Neuronal stem cell (in vitro differentiated cells): ENCODE data around the gene CRACR2B.

Experiments used
- DNase-seq: peaks from one replicate; pipeline ENCODE4 v3.0.0-alpha.2; 2013; ENCODE audit warnings: low spot score
- H2AFZ ChIP-seq: one replicate; pipeline ENCODE4 v1.6.1; 2013; ENCODE audit warnings: mild to moderate bottlenecking, low read length, inconsistent platforms
- H2AK5ac ChIP-seq: 2 replicates; pipeline ENCODE4 v1.6.1; 2013; ENCODE audit warnings: low read depth, mild to moderate bottlenecking, inconsistent platforms, low read length, moderate library complexity, mixed read lengths
- H2BK120ac ChIP-seq: 2 replicates; pipeline ENCODE4 v1.6.1; 2013; ENCODE audit warnings: low read depth, mild to moderate bottlenecking, inconsistent platforms, low read length, moderate library complexity, mixed read lengths
- H2BK12ac ChIP-seq: one replicate; pipeline ENCODE4 v1.6.1; 2013; ENCODE audit warnings: low read length, inconsistent platforms
- H2BK15ac ChIP-seq: 2 replicates; pipeline ENCODE4 v1.6.1; 2013; ENCODE audit warnings: mild to moderate bottlenecking, low read length, inconsistent platforms, mixed read lengths
- H2BK5ac ChIP-seq: one replicate; pipeline ENCODE4 v1.6.1; 2013; ENCODE audit warnings: inconsistent platforms, mild to moderate bottlenecking, low read length, moderate library complexity
- H3K14ac ChIP-seq: one replicate; pipeline ENCODE4 v1.6.1; 2013; ENCODE audit warnings: low read length, inconsistent platforms
- H3K18ac ChIP-seq: 2 replicates; pipeline ENCODE4 v1.6.1; 2013; ENCODE audit warnings: low read length, inconsistent platforms
- H3K23ac ChIP-seq: 2 replicates; pipeline ENCODE4 v1.6.1; 2013; ENCODE audit warnings: low read depth, mild to moderate bottlenecking, mixed read lengths, low read length, inconsistent platforms; ENCODE audit not compliant: poor library complexity
- H3K27ac ChIP-seq: replicated peaks from 3 replicates; pipeline ENCODE4 v1.5.1; 2013; ENCODE audit warnings: low read length, inconsistent platforms
- H3K27me3 ChIP-seq, 3 experiments: 2 replicates each; pipeline ENCODE4 v1.6.1; 2013; ENCODE audit warnings: low read length in 3 of 3, mild to moderate bottlenecking in 2 of 3, inconsistent platforms in 1 of 3, low read depth in 1 of 3, mixed read lengths in 1 of 3, moderate library complexity in 1 of 3; ENCODE audit not compliant: control insufficient read depth in 3 of 3, insufficient read depth in 3 of 3
- H3K36me3 ChIP-seq, 2 donors: replicated peaks in 1 of 2; 2 replicates each; pipeline ENCODE4 v1.6.1; 2013; ENCODE audit warnings: low read length in 2 of 2; ENCODE audit not compliant: control insufficient read depth in 2 of 2, insufficient read depth in 2 of 2
- H3K4ac ChIP-seq: 2 replicates; pipeline ENCODE4 v1.6.1; 2013; ENCODE audit warnings: inconsistent platforms, mild to moderate bottlenecking, low read length, moderate library complexity
- H3K4me1 ChIP-seq, 2 donors: 1 replicate in 1 of 2; 2 replicates in 1 of 2; pipeline ENCODE4 v1.6.1; 2013; ENCODE audit warnings: low read length in 2 of 2, low read depth in 1 of 2; ENCODE audit not compliant: control insufficient read depth in 2 of 2, insufficient read depth in 1 of 2
- H3K4me2 ChIP-seq: one replicate; pipeline ENCODE4 v1.6.1; 2013; ENCODE audit warnings: mild to moderate bottlenecking, low read length, inconsistent platforms; ENCODE audit not compliant: insufficient read depth, poor library complexity, severe bottlenecking
- H3K4me3 ChIP-seq, 2 donors: 2 replicates each; pipeline ENCODE4 v1.5.1; 2013; ENCODE audit warnings: low read length in 2 of 2, mild to moderate bottlenecking in 2 of 2, inconsistent platforms in 1 of 2, moderate library complexity in 1 of 2
- H3K79me1 ChIP-seq: one replicate; pipeline ENCODE4 v1.6.1; 2013; ENCODE audit warnings: low read depth, mild to moderate bottlenecking, inconsistent platforms, low read length, moderate library complexity
- H3K9ac ChIP-seq: one replicate; pipeline ENCODE4 v1.6.1; 2013; ENCODE audit warnings: mild to moderate bottlenecking, low read depth, low read length, inconsistent platforms; ENCODE audit not compliant: poor library complexity
- H3K9me3 ChIP-seq, 2 donors: replicated peaks in 1 of 2; 2 replicates each; pipeline versions ENCODE3 to v1.6.1; 2013; ENCODE audit warnings: low read length in 2 of 2, mild to moderate bottlenecking in 2 of 2, inconsistent platforms in 1 of 2, low read depth in 1 of 2, mixed read lengths in 1 of 2, moderate library complexity in 1 of 2; ENCODE audit not compliant: control insufficient read depth in 2 of 2, insufficient read depth in 1 of 2
- H4K8ac ChIP-seq: one replicate; pipeline ENCODE4 v1.6.1; 2013; ENCODE audit warnings: low read depth, mild to moderate bottlenecking, inconsistent platforms, low read length, moderate library complexity
- H4K91ac ChIP-seq: one replicate; pipeline ENCODE4 v1.6.1; 2013; ENCODE audit warnings: low read length, low read depth, mild to moderate bottlenecking, inconsistent platforms; ENCODE audit not compliant: poor library complexity
- WGBS, 2 donors: extraction: QIAGEN DNeasy Blood & Tissue Kit; methylation state at CpG; one replicate each; pipeline ENCODE4 v1.1.7; 2013; ENCODE audit warnings: missing lambda C conversion rate in 2 of 2, mixed read lengths in 1 of 2; ENCODE audit not compliant: insufficient read length in 2 of 2, insufficient replicate concordance in 1 of 2; ENCODE audit errors: extremely low coverage in 2 of 2; 5-methylcytosine and 5-hydroxymethylcytosine counted together

CRACR2B gene

GRCh38 chr11:837189-837989 lies 9.7 kb downstream of the CRACR2B start:
- no peak overlapping the region for H3K14ac ChIP-seq
- H3K36me3 ChIP-seq, result peaks cover 48 to 62% of the 10 kb centered on the region in 2 donors
- no peak overlapping the region for H2BK12ac ChIP-seq
- H3K9me3 ChIP-seq, result no peaks in the 10 kb centered on the region
- H2AK5ac ChIP-seq, result peak overlapping the region; percentile 35
- no peak overlapping the region for H4K91ac ChIP-seq
- H2BK15ac ChIP-seq, result no peak overlapping the region
- H3K9ac ChIP-seq, result peak overlapping the region; percentile 30
- peaks cover 42% of the 10 kb centered on the region for H3K79me1 ChIP-seq
- DNase-seq, result no peak
- H3K27ac ChIP-seq, result no peak overlapping the region
- WGBS, 2 donors, result no CpG with 5 or more reads among the region's 22 CpGs
- H3K23ac ChIP-seq, result peak overlapping the region; percentile 85
- peaks cover 13 to 17% of the 10 kb centered on the region in 2 donors for H3K4me1 ChIP-seq
- no peak overlapping the region for H3K4me2 ChIP-seq
- H3K4me3 ChIP-seq, result no peak overlapping the region
- H3K18ac ChIP-seq, result no peak overlapping the region
- peak overlapping the region; percentile 13 for H2BK5ac ChIP-seq
- no peaks in the 10 kb centered on the region for H3K27me3 ChIP-seq
- no peak overlapping the region for H2BK120ac ChIP-seq
- H3K4ac ChIP-seq, result no peak overlapping the region
- no peak overlapping the region for H2AFZ ChIP-seq
- peak overlapping the region; percentile 65 for H4K8ac ChIP-seq

GRCh38 chr11:837990-838307 lies 10.2 kb downstream of the CRACR2B start:
- Histone ChIP-seq H3K9ac (peak overlapping the region; percentile 30), H2AK5ac (no peak overlapping the region), H2BK12ac (no peak overlapping the region), H2BK5ac (no peak overlapping the region), H3K36me3 (peaks cover 48 to 62% of the 10 kb centered on the region in 2 donors), H3K27me3 (no peaks in the 10 kb centered on the region), H4K8ac (peak overlapping the region; percentile 65), H3K4me3 (no peak overlapping the region), H3K79me1 (peaks cover 42% of the 10 kb centered on the region), H2AFZ (no peak overlapping the region), H3K18ac (no peak overlapping the region), H3K14ac (no peak overlapping the region), H3K23ac (peak overlapping the region; percentile 65), H4K91ac (no peak overlapping the region), H3K4me1 (peaks cover 13 to 14% of the 10 kb centered on the region in 2 donors), H3K27ac (no peak overlapping the region), H2BK120ac (no peak overlapping the region), H3K9me3 (no peaks in the 10 kb centered on the region), H3K4ac (no peak overlapping the region), H2BK15ac (no peak overlapping the region), H3K4me2 (no peak overlapping the region)
- DNase-seq, result no peak
- no CpG with 5 or more reads among the region's 8 CpGs for WGBS, 2 donors

- Histone ChIP-seq H3K18ac (no peak overlapping the region), H3K4me1 (peaks cover 11 to 13% of the 10 kb centered on the region in 2 donors), H3K14ac (peak overlapping the region; percentile 21), H3K4me2 (no peak overlapping the region), H3K36me3 (peaks cover 48 to 62% of the 10 kb centered on the region in 2 donors), H3K27ac (no peak overlapping the region), H2AFZ (no peak overlapping the region), H2AK5ac (no peak overlapping the region), H2BK12ac (no peak overlapping the region), H3K23ac (peak overlapping the region; percentile 65), H2BK15ac (no peak overlapping the region), H3K9me3 (no peaks in the 10 kb centered on the region), H2BK120ac (no peak overlapping the region), H3K9ac (peak overlapping the region; percentile 77), H3K4me3 (no peak overlapping the region), H3K27me3 (no peaks in the 10 kb centered on the region), H2BK5ac (no peak overlapping the region), H3K4ac (peak overlapping the region; percentile 37), H4K8ac (no peak overlapping the region), H3K79me1 (peaks cover 38% of the 10 kb centered on the region), H4K91ac (no peak overlapping the region)
- WGBS, 2 donors, result no CpG with 5 or more reads among the region's 17 CpGs
- DNase-seq, result no peak
Observed at GRCh38 chr11:838441-839279, 10.9 kb downstream of the CRACR2B start.

DNA sequence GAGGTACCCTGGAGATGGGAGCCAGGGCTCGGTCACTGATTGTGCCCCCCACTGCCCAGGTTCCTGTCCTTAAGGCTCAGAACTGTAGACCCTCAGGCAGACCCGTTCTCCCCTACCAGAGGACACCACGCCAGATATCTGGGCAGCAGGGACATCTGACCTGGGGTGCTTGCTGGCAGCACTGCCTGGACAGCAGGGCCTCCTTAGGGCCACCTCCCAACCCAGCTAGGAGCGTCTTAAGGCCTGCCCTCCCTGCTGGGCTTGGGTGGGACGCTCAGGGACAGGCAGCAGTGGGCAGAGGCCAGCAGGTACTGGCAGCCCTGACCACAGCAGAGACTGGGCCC lies 11.5 kb downstream of the CRACR2B start:
- H3K4me3 ChIP-seq, result no peak overlapping the region
- no peaks in the 10 kb centered on the region for H3K9me3 ChIP-seq
- H4K8ac ChIP-seq, result no peak overlapping the region
- H3K4ac ChIP-seq, result no peak overlapping the region
- H3K27ac ChIP-seq, result no peak overlapping the region
- no peak overlapping the region for H2BK120ac ChIP-seq
- no peak overlapping the region for H2AFZ ChIP-seq
- DNase-seq, result no peak
- no CpG with 5 or more reads among the region's 5 CpGs for WGBS, 2 donors
- H2BK5ac ChIP-seq, result no peak overlapping the region
- peaks cover 38% of the 10 kb centered on the region for H3K79me1 ChIP-seq
- H3K14ac ChIP-seq, result no peak overlapping the region
- no peak overlapping the region for H3K18ac ChIP-seq
- peaks cover 12 to 15% of the 10 kb centered on the region in 2 donors for H3K4me1 ChIP-seq
- peak overlapping the region; percentile 73 for H2BK12ac ChIP-seq
- no peak overlapping the region for H2AK5ac ChIP-seq
- H3K36me3 ChIP-seq, result peaks cover 48 to 62% of the 10 kb centered on the region in 2 donors
- no peak overlapping the region for H3K4me2 ChIP-seq
- H3K23ac ChIP-seq, result no peak overlapping the region
- H3K9ac ChIP-seq, result no peak overlapping the region
- H2BK15ac ChIP-seq, result no peak overlapping the region
- H3K27me3 ChIP-seq, result no peaks in the 10 kb centered on the region
- no peak overlapping the region for H4K91ac ChIP-seq
